SIG-M5 (cell line): ENCODE data around the gene MDH2.
"Not testable (repeated sequence)": the region's sequence is repeated elsewhere in the genome, so short reads cannot be mapped to it uniquely, and the experiment has no call there.

ENCODE experiments used
- DNase-seq: peaks from one replicate; lab custom pipeline; 2025; lab: John Stamatoyannopoulos, UW

The MDH2 gene

DNA sequence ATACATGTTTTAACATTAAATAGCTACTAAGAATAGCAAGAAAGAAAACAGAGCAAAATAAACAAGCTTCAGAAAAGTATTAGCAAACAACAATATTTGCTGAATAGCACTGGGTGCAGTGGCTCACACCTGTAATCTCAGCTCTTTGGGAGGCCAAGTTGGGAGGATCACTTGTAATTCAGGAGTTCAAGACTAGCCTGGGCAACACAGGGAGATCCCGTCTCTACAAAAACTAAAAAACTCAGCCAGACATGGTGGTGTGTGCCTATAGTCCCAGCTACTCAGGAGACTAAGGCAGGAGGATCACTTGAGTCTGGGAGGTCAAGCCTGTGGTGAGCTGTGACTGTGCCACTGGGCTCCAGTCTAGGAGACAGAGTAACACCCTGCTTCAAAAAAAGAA, 66.8 kb downstream of the MDH2 start:
- not testable (repeated sequence) for DNase-seq
